ACC112 (cell line): Measurements from ENCODE around the gene GDPD4.
A peak's percentile ranks its signal among the peaks of the same experiment; 100 is the strongest.

Experiments used
- H2AFZ ChIP-seq: fragments of 200-600 bp; sonication (generic); one replicate; pipeline ENCODE4 v1.6.0; 2017; ENCODE audit warnings: antibody characterized with exemption, low read length; ENCODE audit not compliant: unreplicated experiment
- H3K27ac ChIP-seq: fragments of 200-600 bp; sonication (generic); 2 replicates; pipeline ENCODE4 v1.5.1; 2014; ENCODE audit warnings: low read depth, mild to moderate bottlenecking, antibody characterized with exemption, low read length, moderate library complexity
- H3K27me3 ChIP-seq: fragments of 200-600 bp; sonication (generic); 2 replicates; pipeline ENCODE4 v1.6.1; 2014; ENCODE audit warnings: mild to moderate bottlenecking, antibody characterized with exemption, low read length, moderate library complexity, mixed read lengths; ENCODE audit not compliant: insufficient read depth
- H3K36me3 ChIP-seq: fragments of 200-600 bp; sonication (generic); 2 replicates; pipeline ENCODE4 v1.6.1; 2016; ENCODE audit warnings: mild to moderate bottlenecking, antibody characterized with exemption, low read length, moderate library complexity, mixed read lengths; ENCODE audit not compliant: insufficient read depth
- H3K4me1 ChIP-seq: fragments of 200-600 bp; sonication (generic); one replicate; pipeline ENCODE4 v1.6.1; 2016; ENCODE audit warnings: low read length, mixed read lengths; ENCODE audit not compliant: insufficient read depth, unreplicated experiment, control insufficient read depth
- H3K4me3 ChIP-seq: fragments of 200-600 bp; sonication (generic); 2 replicates; pipeline ENCODE4 v1.5.1; 2014; ENCODE audit warnings: mild to moderate bottlenecking, low read depth, low read length
- H3K79me2 ChIP-seq: fragments of 200-600 bp; sonication (generic); one replicate; pipeline ENCODE4 v1.6.0; 2016; ENCODE audit warnings: low read length; ENCODE audit not compliant: control insufficient read depth, unreplicated experiment, insufficient read depth

GDPD4 gene

DNA sequence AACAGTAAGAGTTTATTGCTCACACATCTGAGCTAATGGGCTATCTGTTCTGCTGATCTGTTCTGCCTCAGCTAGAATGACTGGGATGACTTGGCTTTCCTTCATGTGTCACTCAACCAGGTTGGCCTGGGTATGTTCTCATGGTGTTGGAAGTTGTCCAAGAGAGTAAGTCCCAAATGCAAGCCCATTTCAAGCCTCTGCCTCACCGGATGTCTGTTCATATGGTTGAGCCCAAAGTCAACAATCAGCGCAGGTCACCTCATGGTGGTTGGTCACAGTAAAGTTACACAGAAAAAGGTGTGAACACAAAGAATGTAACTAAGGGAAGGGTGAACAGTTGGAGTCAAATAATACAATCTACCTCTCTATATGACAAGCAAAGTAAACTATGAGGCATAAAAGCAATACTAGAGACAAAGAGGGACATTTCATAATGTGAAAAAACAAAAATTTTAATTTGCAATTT lies 1.9 kb downstream of the GDPD4 start:
- Histone ChIP-seq H3K27me3 (no peaks in the 10 kb centered on the region), H2AFZ (no peak overlapping the region), H3K27ac (no peak overlapping the region), H3K36me3 (no peaks in the 10 kb centered on the region), H3K4me3 (no peak overlapping the region), H3K4me1 (no peaks in the 10 kb centered on the region), H3K79me2 (no peaks in the 10 kb centered on the region)

- Histone ChIP-seq H3K27me3 (no peaks in the 10 kb centered on the region), H2AFZ (no peak overlapping the region), H3K4me1 (no peaks in the 10 kb centered on the region), H3K36me3 (no peaks in the 10 kb centered on the region), H3K79me2 (no peaks in the 10 kb centered on the region), H3K27ac (no peak overlapping the region), H3K4me3 (no peak overlapping the region)
Observed at GRCh38 chr11:77294040-77294439, 7.4 kb downstream of the GDPD4 start.

DNA sequence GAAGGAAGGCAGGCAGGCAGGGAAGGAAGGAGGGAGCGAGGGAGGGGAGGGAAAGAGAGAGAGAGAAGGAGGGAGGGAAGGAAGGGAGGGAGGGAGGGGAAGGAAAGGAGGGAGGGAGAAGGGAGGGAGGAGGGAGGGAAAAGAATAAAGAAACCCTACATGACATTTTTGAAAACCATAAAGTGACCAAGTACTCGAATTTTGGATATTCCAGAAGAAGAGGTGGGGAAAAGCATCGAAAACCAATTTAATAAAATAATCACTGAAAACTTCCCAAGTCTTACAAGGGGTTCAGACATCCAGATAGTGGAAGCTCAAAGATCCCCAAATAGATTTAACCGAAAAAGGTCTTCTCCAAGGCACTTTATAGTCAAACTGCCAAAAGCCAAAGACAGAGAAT lies 11.7 kb downstream of the GDPD4 start:
- Histone ChIP-seq H3K27me3 (no peaks in the 10 kb centered on the region), H2AFZ (no peak overlapping the region), H3K4me1 (peaks cover 17% of the 10 kb centered on the region), H3K36me3 (no peaks in the 10 kb centered on the region), H3K4me3 (no peak overlapping the region), H3K27ac (no peak overlapping the region), H3K79me2 (no peaks in the 10 kb centered on the region)

DNA sequence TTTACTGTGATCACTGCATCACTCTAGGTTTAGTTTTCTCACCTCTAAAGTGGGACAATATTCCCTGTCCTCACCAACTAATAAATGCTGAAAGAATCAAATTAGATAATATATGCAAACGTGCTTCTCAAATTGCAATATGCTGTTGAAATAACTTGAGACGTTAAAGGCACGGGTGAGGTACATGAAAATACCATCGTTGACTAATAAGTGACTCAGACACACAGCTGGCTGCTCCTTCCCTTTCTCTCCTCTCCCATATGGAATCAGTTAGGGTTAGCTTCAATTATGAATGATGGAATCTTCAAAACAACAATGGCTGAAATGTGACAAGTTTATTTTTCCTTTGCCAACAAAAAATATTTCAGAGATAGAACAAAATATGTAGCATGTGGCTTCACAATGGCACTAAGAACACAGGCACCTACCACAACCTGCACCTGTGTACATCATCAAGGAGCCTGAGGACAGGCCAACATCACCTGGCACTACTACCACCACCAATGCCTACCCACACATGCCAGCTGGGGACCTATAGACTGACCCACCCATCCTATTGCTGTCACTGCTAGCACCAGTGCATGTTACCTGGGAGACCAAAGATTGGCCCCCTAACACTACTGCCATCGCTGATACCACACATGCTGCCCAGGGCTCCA lies 13.7 kb downstream of the GDPD4 start:
- no peaks in the 10 kb centered on the region for H3K36me3 ChIP-seq
- H3K4me3 ChIP-seq = peak overlapping the region; percentile 42
- peaks cover 17% of the 10 kb centered on the region for H3K4me1 ChIP-seq
- H3K79me2 ChIP-seq = no peaks in the 10 kb centered on the region
- H3K27me3 ChIP-seq = no peaks in the 10 kb centered on the region
- H3K27ac ChIP-seq = peak overlapping the region; percentile 47; the same call in 1 of the 2 replicates
- no peak overlapping the region for H2AFZ ChIP-seq

DNA sequence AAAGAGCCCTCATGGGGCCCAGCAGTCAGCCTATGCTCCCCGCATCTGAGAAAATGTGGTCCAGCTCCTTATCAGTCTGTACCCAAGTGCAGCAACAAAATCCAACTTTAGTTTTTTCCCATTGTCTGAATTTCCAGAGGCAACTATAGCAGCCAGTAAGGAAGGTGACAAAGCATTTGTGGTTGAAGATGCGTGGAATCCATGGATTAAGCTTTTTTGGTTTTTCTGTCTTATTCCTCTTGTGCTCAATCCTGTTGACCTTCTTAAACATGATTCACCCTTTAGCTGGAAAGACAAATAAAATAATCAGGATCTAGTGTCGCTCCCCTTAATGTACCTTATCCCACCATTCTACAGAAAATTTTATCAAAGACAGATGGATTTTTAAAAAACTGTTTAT lies 14.3 kb downstream of the GDPD4 start:
- peak overlapping the region; percentile 42 for H3K4me3 ChIP-seq
- peak overlapping the region; percentile 47; the same call in 1 of the 2 replicates for H3K27ac ChIP-seq
- H3K79me2 ChIP-seq = no peaks in the 10 kb centered on the region
- H3K36me3 ChIP-seq = no peaks in the 10 kb centered on the region
- H3K27me3 ChIP-seq = no peaks in the 10 kb centered on the region
- H3K4me1 ChIP-seq = peaks cover 17% of the 10 kb centered on the region
- no peak overlapping the region for H2AFZ ChIP-seq

- no peaks in the 10 kb centered on the region for H3K27me3 ChIP-seq
- H3K4me3 ChIP-seq = no peak overlapping the region
- peaks cover 17% of the 10 kb centered on the region for H3K4me1 ChIP-seq
- no peaks in the 10 kb centered on the region for H3K36me3 ChIP-seq
- no peaks in the 10 kb centered on the region for H3K79me2 ChIP-seq
- H3K27ac ChIP-seq = no peak overlapping the region
- H2AFZ ChIP-seq = no peak overlapping the region
Observed at GRCh38 chr11:77284476-77285468, 16.7 kb downstream of the GDPD4 start.

- Histone ChIP-seq H3K27me3 (no peaks in the 10 kb centered on the region), H2AFZ (no peak overlapping the region), H3K27ac (no peak overlapping the region), H3K79me2 (no peaks in the 10 kb centered on the region), H3K36me3 (no peaks in the 10 kb centered on the region), H3K4me1 (peaks cover 17% of the 10 kb centered on the region), H3K4me3 (no peak overlapping the region)
Observed at GRCh38 chr11:77283101-77283500, 18.4 kb downstream of the GDPD4 start.

GRCh38 chr11:77278595-77279506 lies 22.6 kb downstream of the GDPD4 start:
- no peaks in the 10 kb centered on the region for H3K36me3 ChIP-seq
- H2AFZ ChIP-seq = no peak overlapping the region
- H3K27me3 ChIP-seq = no peaks in the 10 kb centered on the region
- H3K4me1 ChIP-seq = peaks cover 3% of the 10 kb centered on the region
- H3K27ac ChIP-seq = no peak overlapping the region
- no peaks in the 10 kb centered on the region for H3K79me2 ChIP-seq
- no peak overlapping the region for H3K4me3 ChIP-seq

DNA sequence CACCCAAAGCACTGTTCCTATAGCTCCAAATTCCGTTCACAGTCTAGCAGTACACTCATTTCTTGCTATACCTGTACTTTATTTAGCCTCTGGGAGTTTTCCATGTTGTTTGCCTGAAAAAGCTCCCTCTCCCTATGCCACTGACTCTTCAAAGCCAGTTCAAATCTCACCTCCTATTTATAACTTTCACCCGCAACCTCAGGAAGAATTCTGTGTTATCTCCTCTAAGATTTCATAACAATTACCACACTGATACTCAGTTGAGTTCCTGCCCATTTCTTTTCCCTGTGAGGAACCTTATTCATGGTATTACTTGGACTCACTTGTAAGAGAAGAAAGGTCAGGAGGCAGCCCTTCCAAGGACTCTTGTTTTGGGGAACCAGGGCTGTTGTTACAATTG lies 25.2 kb downstream of the GDPD4 start:
- no peaks in the 10 kb centered on the region for H3K79me2 ChIP-seq
- H3K36me3 ChIP-seq = no peaks in the 10 kb centered on the region
- H3K27me3 ChIP-seq = no peaks in the 10 kb centered on the region
- no peak overlapping the region for H3K4me3 ChIP-seq
- peaks cover 3% of the 10 kb centered on the region for H3K4me1 ChIP-seq
- no peak overlapping the region for H3K27ac ChIP-seq
- no peak overlapping the region for H2AFZ ChIP-seq

- no peaks in the 10 kb centered on the region for H3K79me2 ChIP-seq
- H3K4me1 ChIP-seq = peaks cover 33% of the 10 kb centered on the region
- no peak overlapping the region for H3K4me3 ChIP-seq
- no peaks in the 10 kb centered on the region for H3K36me3 ChIP-seq
- no peak overlapping the region for H3K27ac ChIP-seq
- H3K27me3 ChIP-seq = no peaks in the 10 kb centered on the region
- H2AFZ ChIP-seq = no peak overlapping the region
Observed at GRCh38 chr11:77270921-77271320, 30.6 kb downstream of the GDPD4 start.
